MM.1S (cell line): ENCODE data around the gene EGLN3.

Source experiments
- DNase-seq: peaks from one replicate; pipeline ENCODE4 v3.0.0-alpha.2; 2015
- H2AFZ ChIP-seq: fragments of 300-600 bp; sonication (generic); 2 replicates; pipeline ENCODE4 v1.6.0; 2016; ENCODE audit warnings: antibody characterized with exemption, low read length
- H3F3A ChIP-seq: fragments of 300-600 bp; sonication (generic); 2 replicates; pipeline ENCODE4 v1.6.1; 2016; ENCODE audit warnings: mild to moderate bottlenecking, antibody characterized with exemption, low read length, moderate library complexity, mixed read lengths; ENCODE audit not compliant: insufficient read depth
- H3K27ac ChIP-seq: fragments of 300-600 bp; sonication (generic); 2 replicates; pipeline ENCODE4 v1.5.1; 2016; ENCODE audit warnings: mild to moderate bottlenecking, low read length
- H3K27me3 ChIP-seq: fragments of 300-600 bp; sonication (generic); replicated peaks from 2 replicates; pipeline ENCODE4 v1.6.0; 2016; ENCODE audit warnings: low read length; ENCODE audit not compliant: insufficient read depth
- H3K36me3 ChIP-seq: fragments of 300-600 bp; sonication (generic); replicated peaks from 2 replicates; pipeline ENCODE4 v1.6.1; 2016; ENCODE audit warnings: mild to moderate bottlenecking, low read length, mixed read lengths; ENCODE audit not compliant: insufficient read depth
- H3K4me1 ChIP-seq: fragments of 300-600 bp; sonication (generic); 2 replicates; pipeline ENCODE4 v1.6.1; 2016; ENCODE audit warnings: low read length, mixed read lengths
- H3K4me2 ChIP-seq: fragments of 300-600 bp; sonication (generic); 2 replicates; pipeline ENCODE4 v1.6.0; 2016; ENCODE audit warnings: low read depth, low read length
- H3K4me3 ChIP-seq: fragments of 300-600 bp; sonication (generic); 2 replicates; pipeline ENCODE4 v1.5.1; 2016; ENCODE audit warnings: low read length, mixed read lengths
- H3K79me2 ChIP-seq: fragments of 300-600 bp; sonication (generic); 2 replicates; pipeline ENCODE4 v1.6.1; 2016; ENCODE audit warnings: mixed run types, low read length, mixed read lengths
- H3K9ac ChIP-seq: fragments of 300-600 bp; sonication (generic); 2 replicates; pipeline ENCODE4 v1.6.1; 2016; ENCODE audit warnings: low read length, mixed read lengths
- H3K9me2 ChIP-seq: fragments of 300-600 bp; sonication (generic); replicated peaks from 2 replicates; pipeline ENCODE4 v1.6.1; 2016; ENCODE audit warnings: mild to moderate bottlenecking, low read length, mixed read lengths; ENCODE audit not compliant: insufficient read depth
- H3K9me3 ChIP-seq: fragments of 300-600 bp; sonication (generic); replicated peaks from 2 replicates; pipeline ENCODE4 v1.6.1; 2016; ENCODE audit warnings: mild to moderate bottlenecking, low read length, mixed read lengths; ENCODE audit not compliant: insufficient read depth
- H4K20me1 ChIP-seq: fragments of 300-600 bp; sonication (generic); 2 replicates; pipeline ENCODE4 v1.6.1; 2016; ENCODE audit warnings: mild to moderate bottlenecking, low read length, moderate library complexity, mixed read lengths; ENCODE audit not compliant: insufficient read depth
- EZH2 ChIP-seq: fragments of 300-600 bp; sonication (generic); optimal IDR thresholded peaks from 2 replicates; pipeline ENCODE3; 2017; ENCODE audit warnings: low read depth, mild to moderate bottlenecking, antibody characterized with exemption, low read length, mixed read lengths
- EZH2phosphoT487 ChIP-seq: fragments of 300-600 bp; sonication (generic); IDR thresholded peaks from 2 replicates; pipeline ENCODE4 v1.6.1; 2018; ENCODE audit warnings: antibody characterized with exemption, low read length
- TF ChIP-seq, protein P1 (sequence below): fragments of 300-600 bp; sonication (generic); IDR thresholded peaks from 2 replicates; pipeline ENCODE4 v1.5.1; 2016; ENCODE audit warnings: antibody characterized with exemption, low read length, mixed read lengths

The EGLN3 gene

GRCh38 chr14:33880330-33880729 is 70.5 kb downstream of the EGLN3 start:
- DNase-seq = no peak
- no peak overlapping the region for H3K4me2 ChIP-seq
- no peak for TF ChIP-seq EZH2phosphoT487
- TF ChIP-seq, protein P1, sequence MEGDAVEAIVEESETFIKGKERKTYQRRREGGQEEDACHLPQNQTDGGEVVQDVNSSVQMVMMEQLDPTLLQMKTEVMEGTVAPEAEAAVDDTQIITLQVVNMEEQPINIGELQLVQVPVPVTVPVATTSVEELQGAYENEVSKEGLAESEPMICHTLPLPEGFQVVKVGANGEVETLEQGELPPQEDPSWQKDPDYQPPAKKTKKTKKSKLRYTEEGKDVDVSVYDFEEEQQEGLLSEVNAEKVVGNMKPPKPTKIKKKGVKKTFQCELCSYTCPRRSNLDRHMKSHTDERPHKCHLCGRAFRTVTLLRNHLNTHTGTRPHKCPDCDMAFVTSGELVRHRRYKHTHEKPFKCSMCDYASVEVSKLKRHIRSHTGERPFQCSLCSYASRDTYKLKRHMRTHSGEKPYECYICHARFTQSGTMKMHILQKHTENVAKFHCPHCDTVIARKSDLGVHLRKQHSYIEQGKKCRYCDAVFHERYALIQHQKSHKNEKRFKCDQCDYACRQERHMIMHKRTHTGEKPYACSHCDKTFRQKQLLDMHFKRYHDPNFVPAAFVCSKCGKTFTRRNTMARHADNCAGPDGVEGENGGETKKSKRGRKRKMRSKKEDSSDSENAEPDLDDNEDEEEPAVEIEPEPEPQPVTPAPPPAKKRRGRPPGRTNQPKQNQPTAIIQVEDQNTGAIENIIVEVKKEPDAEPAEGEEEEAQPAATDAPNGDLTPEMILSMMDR = no peak

GRCh38 chr14:33879684-33880286 is 71.1 kb downstream of the EGLN3 start:
- Histone ChIP-seq H3K9me3 (no peaks in the 10 kb centered on the region), H3K4me1 (no peaks in the 10 kb centered on the region), H3K9me2 (no peaks in the 10 kb centered on the region), H3K4me3 (no peak overlapping the region), H3K4me2 (no peak overlapping the region), H3K27ac (no peak overlapping the region), H2AFZ (no peak overlapping the region), H3F3A (no peaks in the 10 kb centered on the region), H3K79me2 (no peaks in the 10 kb centered on the region), H3K36me3 (no peaks in the 10 kb centered on the region), H4K20me1 (no peaks in the 10 kb centered on the region), H3K27me3 (no peaks in the 10 kb centered on the region), H3K9ac (no peak overlapping the region)
- DNase-seq = no peak
- TF ChIP-seq EZH2 (no peak), EZH2phosphoT487 (no peak)
- TF ChIP-seq, protein P1 = no peak

More at GRCh38 chr14:33880330-33880729, 70.5 kb downstream of the EGLN3 start:
- no peak overlapping the region for H3K4me3 ChIP-seq
- no peaks in the 10 kb centered on the region for H3K9me3 ChIP-seq
- H3F3A ChIP-seq = no peaks in the 10 kb centered on the region
- H3K9me2 ChIP-seq = no peaks in the 10 kb centered on the region
- no peaks in the 10 kb centered on the region for H3K4me1 ChIP-seq
- no peaks in the 10 kb centered on the region for H3K79me2 ChIP-seq
- H2AFZ ChIP-seq = no peak overlapping the region
- no peaks in the 10 kb centered on the region for H3K36me3 ChIP-seq
- no peaks in the 10 kb centered on the region for H3K27me3 ChIP-seq
- no peaks in the 10 kb centered on the region for H4K20me1 ChIP-seq
- no peak overlapping the region for H3K27ac ChIP-seq
- H3K9ac ChIP-seq = no peak overlapping the region

GRCh38 chr14:33876274-33876673 is 74.6 kb downstream of the EGLN3 start:
- DNase-seq = no peak
- Histone ChIP-seq H3K4me2 (no peak overlapping the region), H3K9ac (no peak overlapping the region), H3K9me3 (no peaks in the 10 kb centered on the region), H2AFZ (no peak overlapping the region), H3F3A (no peaks in the 10 kb centered on the region), H3K27ac (no peak overlapping the region), H3K4me1 (no peaks in the 10 kb centered on the region), H3K4me3 (no peak overlapping the region), H4K20me1 (no peaks in the 10 kb centered on the region), H3K79me2 (no peaks in the 10 kb centered on the region), H3K36me3 (no peaks in the 10 kb centered on the region), H3K9me2 (no peaks in the 10 kb centered on the region), H3K27me3 (no peaks in the 10 kb centered on the region)
- TF ChIP-seq EZH2phosphoT487 (no peak), EZH2 (no peak)
- TF ChIP-seq, protein P1 = no peak
